ENCODE measurements around the gene ZMYND19.
"Not testable (repeated sequence)": the region's sequence is repeated elsewhere in the genome, so short reads cannot be mapped to it uniquely, and the experiment has no call there.

The ZMYND19 gene

GRCh38 chr9:137614631-137615386, 24.5 kb upstream of the ZMYND19 start:
- DNase-seq (ENCODE audit: extremely low read depth in 1 of 2, low read depth in 1 of 2) = no peak

- DNase-seq (ENCODE audit: extremely low read depth in 1 of 2, low read depth in 1 of 2) = no peak
Measured at GRCh38 chr9:137613738-137614523, 23.6 kb upstream of the ZMYND19 start.

- DNase-seq (ENCODE audit: extremely low read depth in 1 of 2, low read depth in 1 of 2) = no peak
Measured at GRCh38 chr9:137613259-137613658, 22.9 kb upstream of the ZMYND19 start.

GRCh38 chr9:137612741-137613142, 22.4 kb upstream of the ZMYND19 start:
- DNase-seq (ENCODE audit: extremely low read depth in 1 of 2, low read depth in 1 of 2) = no peak

- no peak for DNase-seq (ENCODE audit: extremely low read depth in 1 of 2, low read depth in 1 of 2)
Measured at GRCh38 chr9:137611623-137612609, 21.6 kb upstream of the ZMYND19 start.

- DNase-seq (ENCODE audit: extremely low read depth in 1 of 2, low read depth in 1 of 2) = no peak
Measured at GRCh38 chr9:137610944-137611343, 20.6 kb upstream of the ZMYND19 start.

- no peak for DNase-seq (ENCODE audit: extremely low read depth in 1 of 2, low read depth in 1 of 2)
Measured at GRCh38 chr9:137607141-137607857, 17.0 kb upstream of the ZMYND19 start.

- DNase-seq (ENCODE audit: extremely low read depth in 1 of 2, low read depth in 1 of 2) = no peak
Measured at GRCh38 chr9:137606734-137607138, 16.4 kb upstream of the ZMYND19 start.

GRCh38 chr9:137606005-137606621, 15.8 kb upstream of the ZMYND19 start:
- no peak for DNase-seq (ENCODE audit: extremely low read depth in 1 of 2, low read depth in 1 of 2)

- peak; percentile 89 to 93 for DNase-seq (ENCODE audit: extremely low read depth in 1 of 2, low read depth in 1 of 2)
Measured at GRCh38 chr9:137605121-137606004, 15.1 kb upstream of the ZMYND19 start, which contains the start of gene ARRDC1. Gene ARRDC1, plus strand, starts transcription at chr9:137605686. Its CDS starts 32 bp downstream, at chr9:137605718.

- no peak for DNase-seq (ENCODE audit: extremely low read depth in 1 of 2, low read depth in 1 of 2)
Measured at GRCh38 chr9:137604345-137605086, 14.2 kb upstream of the ZMYND19 start.

GRCh38 chr9:137603879-137604278, 13.6 kb upstream of the ZMYND19 start:
- no peak for DNase-seq (ENCODE audit: extremely low read depth in 1 of 2, low read depth in 1 of 2)

- DNase-seq (ENCODE audit: extremely low read depth in 1 of 2, low read depth in 1 of 2) = no peak
Measured at GRCh38 chr9:137602661-137603060, 12.3 kb upstream of the ZMYND19 start.

GRCh38 chr9:137598943-137599342, 8.6 kb upstream of the ZMYND19 start:
- DNase-seq (ENCODE audit: extremely low read depth in 1 of 2, low read depth in 1 of 2) = no peak

GRCh38 chr9:137596577-137596976, 6.3 kb upstream of the ZMYND19 start:
- DNase-seq (ENCODE audit: extremely low read depth in 1 of 2, low read depth in 1 of 2) = not testable (repeated sequence)

GRCh38 chr9:137593176-137593575, 2.9 kb upstream of the ZMYND19 start:
- no peak for DNase-seq (ENCODE audit: extremely low read depth in 1 of 2, low read depth in 1 of 2)

- no peak for DNase-seq (ENCODE audit: extremely low read depth in 1 of 2, low read depth in 1 of 2)
Measured at GRCh38 chr9:137592767-137593166, 2.5 kb upstream of the ZMYND19 start.

- DNase-seq (ENCODE audit: extremely low read depth in 1 of 2, low read depth in 1 of 2) = no peak
Measured at GRCh38 chr9:137590123-137590468, 216 bp downstream of the ZMYND19 start.

All from activated CD8-positive, alpha-beta memory T cell treated with anti-CD3 and anti-CD28 coated beads for 1 hour (primary cell).